ENCODE measurements around the gene PAM. TPM values are rescaled to one million over a fixed set of nuclear protein-coding genes. Genes with fewer than 3 reads are reported as not detected.

The PAM gene
- total and polyA plus RNA-seq, 2 donors (not counting 3 experiments of a cell fraction or from before 2014, with no cell fraction given), result 118 to 176 TPM

GRCh38 chr5:102782217-102782872, 27.2 kb downstream of the PAM start:
- no peaks in the 10 kb centered on the region for H3K9me1 ChIP-seq (replicated peaks; ENCODE audit: control insufficient read depth, extremely low read depth, insufficient read depth, low read length)
- no peak overlapping the region for H3K4me3 ChIP-seq (replicated peaks in 1 of 3; ENCODE audit: insufficient read depth in 1 of 3, low read depth in 1 of 3, low read length in 3 of 3)
- no peaks in the 10 kb centered on the region for H3K36me3 ChIP-seq (ENCODE audit: control insufficient read depth in 2 of 2, extremely low read depth in 1 of 2, insufficient read depth in 2 of 2, low read length in 2 of 2)
- ChIA-PET CTCF (interaction anchor here (0.7 to 3.4 kb wide), 11 partner anchors 9 to 442 kb away, joined by 3 to 30 read pairs (median 7); no protein-coding TSS in a partner anchor), POLR2A (no interaction called here)
- H3K4me1 ChIP-seq (ENCODE audit: control insufficient read depth, extremely low read depth, insufficient read depth, low read length), result peaks cover 21% of the 10 kb centered on the region
- no peak overlapping the region for H2AFZ ChIP-seq (ENCODE audit: low read depth, low read length)
- H4K20me1 ChIP-seq (replicated peaks; ENCODE audit: control insufficient read depth, extremely low read depth, insufficient read depth, low read length), result peaks cover 3% of the 10 kb centered on the region
- intact Hi-C loops (cut with micrococcal nuclease) (no loop called here), dilution Hi-C loops (cut with MboI; ENCODE audit: extremely low pct_ligation_motif_present, low sequenced_read_pairs) (no loop called here)
- no peak overlapping the region for H3K9ac ChIP-seq (replicated peaks; ENCODE audit: extremely low read depth, insufficient read depth, low read length)
- no peak overlapping the region for H3K27ac ChIP-seq (ENCODE audit: insufficient read depth, low read depth, low read length)
- H3K4me2 ChIP-seq (ENCODE audit: insufficient read depth, low read length), result peak overlapping the region; percentile 47
- DNase-seq (ENCODE audit: low read depth, low spot score) (no peak), FAIRE-seq (no peak)
- H3K79me2 ChIP-seq (ENCODE audit: control insufficient read depth, insufficient read depth, low read length), result peaks cover 6% of the 10 kb centered on the region
- H3K9me3 ChIP-seq (replicated peaks; ENCODE audit: control insufficient read depth, insufficient read depth, low read length), result no peaks in the 10 kb centered on the region
- TF ChIP-seq MAX (IDR thresholded peaks at IDR 0.05; ENCODE audit: insufficient read depth, insufficient read length) (no peak), POLR2A (IDR thresholded peaks at IDR 0.05; ENCODE audit: low read depth, low read length) (no peak), MYC (IDR thresholded peaks at IDR 0.05; ENCODE audit: low read depth, low read length) (no peak), GATA2 (IDR thresholded peaks at IDR 0.05; ENCODE audit: insufficient read depth, insufficient read length, low read depth, low read length) (no peak), JUN (IDR thresholded peaks at IDR 0.05; ENCODE audit: borderline replicate concordance, insufficient read depth, insufficient read length, low read depth) (no peak), POLR2AphosphoS5 (IDR thresholded peaks at IDR 0.05; ENCODE audit: insufficient read depth, low read depth, low read length) (no peak), EZH2 (IDR thresholded peaks at IDR 0.05; ENCODE audit: borderline replicate concordance, low read depth, low read length, severe bottlenecking) (no peak), CTCF (IDR thresholded peaks at IDR 0.05; ENCODE audit: extremely low read depth in 1 of 2, insufficient read depth in 1 of 2, low read depth in 1 of 2, low read length in 2 of 2) (no peak), FOS (IDR thresholded peaks at IDR 0.05; ENCODE audit: borderline replicate concordance, insufficient read depth, low read length) (no peak)
- no TSS peak for BruUV-seq (replicated peaks)
- no peaks in the 10 kb centered on the region for H3K27me3 ChIP-seq (ENCODE audit: control insufficient read depth in 2 of 2, insufficient read depth in 2 of 2, low read length in 2 of 2)
